MV-4-11 (cell line): ENCODE data around the gene CCR5.
"Not testable (repeated sequence)": the region's sequence is repeated elsewhere in the genome, so short reads cannot be mapped to it uniquely, and the experiment has no call there.

Experiments used
- DNase-seq: peaks from one replicate; lab custom pipeline; 2025; lab: John Stamatoyannopoulos, UW

The CCR5 gene

GRCh38 chr3:46370839-46371518, at the start of gene CCR5:
Gene CCR5, plus strand, starts transcription at chr3:46370946. Its CDS starts 1,957 bp downstream, at chr3:46372903.
- DNase-seq = peak; percentile 21

GRCh38 chr3:46321461-46322104, 49.2 kb upstream of the CCR5 start:
- peak; percentile 95 for DNase-seq

GRCh38 chr3:46324036-46324435, 46.7 kb upstream of the CCR5 start:
- peak; percentile 53 for DNase-seq

- no peak for DNase-seq
These were observed 45.0 kb upstream of the CCR5 start for GRCh38 chr3:46325645-46326300.

- DNase-seq = not testable (repeated sequence)
These were observed 40.1 kb upstream of the CCR5 start for GRCh38 chr3:46330676-46331075.

GRCh38 chr3:46334741-46335478, 35.8 kb upstream of the CCR5 start:
- no peak for DNase-seq

- no peak for DNase-seq
These were observed 35.2 kb upstream of the CCR5 start for GRCh38 chr3:46335541-46335940.

- DNase-seq = no peak
These were observed 32.8 kb upstream of the CCR5 start for GRCh38 chr3:46337911-46338310.

- DNase-seq = no peak
These were observed 31.9 kb upstream of the CCR5 start for GRCh38 chr3:46338840-46339239.

- DNase-seq = no peak
These were observed 26.3 kb upstream of the CCR5 start for GRCh38 chr3:46344476-46344875.

- no peak for DNase-seq
These were observed 21.8 kb upstream of the CCR5 start for GRCh38 chr3:46348823-46349482.

- peak; percentile 91 for DNase-seq
These were observed 21.1 kb upstream of the CCR5 start for GRCh38 chr3:46349484-46350261.

GRCh38 chr3:46350262-46350565, 20.5 kb upstream of the CCR5 start:
- DNase-seq = no peak

- DNase-seq = no peak
These were observed 19.1 kb upstream of the CCR5 start for GRCh38 chr3:46351646-46352045.

- DNase-seq = no peak
These were observed 17.7 kb upstream of the CCR5 start for GRCh38 chr3:46353090-46353489.

GRCh38 chr3:46353647-46354410, 16.9 kb upstream of the CCR5 start, which contains the start of gene CCR2:
Gene CCR2, plus strand, starts transcription at chr3:46354111. Its CDS starts 3,417 bp downstream, at chr3:46357528.
- DNase-seq = peak; percentile 91

- DNase-seq = no peak
These were observed 16.3 kb upstream of the CCR5 start for GRCh38 chr3:46354478-46354877.

GRCh38 chr3:46354984-46355383, 15.8 kb upstream of the CCR5 start:
- no peak for DNase-seq

GRCh38 chr3:46356276-46356675, 14.5 kb upstream of the CCR5 start:
- no peak for DNase-seq

GRCh38 chr3:46356909-46357308, 13.8 kb upstream of the CCR5 start:
- no peak for DNase-seq

- no peak for DNase-seq
These were observed 12.3 kb upstream of the CCR5 start for GRCh38 chr3:46358466-46358865.
